DMS79 treated with DMSO at 0.1 percent for 48 hours (cell line): Measurements from ENCODE around the gene BCL11A.

Experiments
- DNase-seq: peaks from one replicate; lab custom pipeline; 2025; lab: John Stamatoyannopoulos, UW

BCL11A gene

GRCh38 chr2:60544954-60545560 lies 8.4 kb downstream of the BCL11A start:
- DNase-seq = no peak

- no peak for DNase-seq
Observed at GRCh38 chr2:60544062-60544461, 9.4 kb downstream of the BCL11A start.

GRCh38 chr2:60541056-60541651 lies 12.3 kb downstream of the BCL11A start:
- peak; percentile 31 for DNase-seq

- peak; percentile 85 for DNase-seq
Observed at GRCh38 chr2:60540074-60540473, 13.4 kb downstream of the BCL11A start.

- no peak for DNase-seq
Observed at GRCh38 chr2:60539140-60539539, 14.3 kb downstream of the BCL11A start.

GRCh38 chr2:60538101-60538500 lies 15.4 kb downstream of the BCL11A start:
- DNase-seq = no peak

- no peak for DNase-seq
Observed at GRCh38 chr2:60536746-60537145, 16.7 kb downstream of the BCL11A start.

- no peak for DNase-seq
Observed at GRCh38 chr2:60535685-60536312, 17.7 kb downstream of the BCL11A start.

GRCh38 chr2:60534892-60535684 lies 18.4 kb downstream of the BCL11A start:
- DNase-seq = no peak

GRCh38 chr2:60534052-60534685 lies 19.3 kb downstream of the BCL11A start:
- DNase-seq = no peak

- no peak for DNase-seq
Observed at GRCh38 chr2:60533101-60534051, 20.1 kb downstream of the BCL11A start.

- DNase-seq = no peak
Observed at GRCh38 chr2:60532421-60532820, 21.0 kb downstream of the BCL11A start.

- no peak for DNase-seq
Observed at GRCh38 chr2:60531701-60532133, 21.7 kb downstream of the BCL11A start.

- DNase-seq = peak; percentile 96
Observed at GRCh38 chr2:60530660-60531281, 22.7 kb downstream of the BCL11A start.

GRCh38 chr2:60529785-60530627 lies 23.4 kb downstream of the BCL11A start:
- peak; percentile 87 for DNase-seq

- DNase-seq = no peak
Observed at GRCh38 chr2:60529136-60529784, 24.2 kb downstream of the BCL11A start.

GRCh38 chr2:60528281-60529020 lies 25.0 kb downstream of the BCL11A start:
- no peak for DNase-seq

GRCh38 chr2:60527762-60528161 lies 25.7 kb downstream of the BCL11A start:
- DNase-seq = no peak
